GM21515 (cell line): ENCODE measurements around the gene COG8.
"Not testable (repeated sequence)": the region's sequence is repeated elsewhere in the genome, so short reads cannot be mapped to it uniquely, and the experiment has no call there.

Experiments used
- ATAC-seq: cut with Tn5 transposase; IDR thresholded peaks from one replicate; pipeline ENCODE4 v1.9.1; 2021; ENCODE audit not compliant: unreplicated experiment

COG8 gene

GRCh38 chr16:69294051-69294450 lies 45.3 kb downstream of the COG8 start:
- no peak for ATAC-seq

GRCh38 chr16:69293401-69293800 lies 46.0 kb downstream of the COG8 start:
- no peak for ATAC-seq

- ATAC-seq: not testable (repeated sequence)
These were observed 47.7 kb downstream of the COG8 start for GRCh38 chr16:69291657-69292056.

- no peak for ATAC-seq
These were observed 52.2 kb downstream of the COG8 start for GRCh38 chr16:69286941-69287713.

GRCh38 chr16:69285240-69285639 lies 54.1 kb downstream of the COG8 start:
- ATAC-seq: no peak

- ATAC-seq: no peak
These were observed 55.5 kb downstream of the COG8 start for GRCh38 chr16:69283851-69284250.

GRCh38 chr16:69277413-69277812 lies 62.0 kb downstream of the COG8 start:
- ATAC-seq: no peak
